Uterus (tissue), 4 donors: Measurements from ENCODE around the gene PDGFB. TPM values are rescaled to one million over a fixed set of nuclear protein-coding genes. Genes with fewer than 3 reads are reported as not detected.
A peak's percentile ranks its signal among the peaks of the same experiment; 100 is the strongest.

Experiments
- DNase-seq, 2 donors: peaks; one replicate each; pipeline ENCODE4 v3.0.0-alpha.2; 2019 to 2020
- H3K27ac ChIP-seq, 2 donors: fragments of 200-600 bp; sonication (generic); 1 replicate in 1 of 2; 2 replicates in 1 of 2; pipeline ENCODE4 v1.5.1; 2016 to 2018
- H3K27me3 ChIP-seq, 2 donors: fragments of 200-600 bp; sonication (generic); one replicate each; pipeline ENCODE4 v1.5.1; 2018 to 2019; ENCODE audit warnings: control low read depth in 1 of 2
- H3K36me3 ChIP-seq, 2 donors: fragments of 200-600 bp; sonication (generic); one replicate each; pipeline ENCODE4 v1.5.1; 2019; ENCODE audit warnings: control low read depth in 1 of 2
- H3K4me1 ChIP-seq, 2 donors: fragments of 200-600 bp; sonication (generic); one replicate each; pipeline ENCODE4 v1.5.1; 2018 to 2019; ENCODE audit warnings: control low read depth in 1 of 2
- H3K4me3 ChIP-seq, 2 donors: fragments of 200-600 bp; sonication (generic); 1 replicate in 1 of 2; 2 replicates in 1 of 2; pipeline ENCODE4 v1.5.1; 2018 to 2019; ENCODE audit warnings: mild to moderate bottlenecking in 1 of 2
- H3K9me3 ChIP-seq, 2 donors: fragments of 200-600 bp; sonication (generic); one replicate each; pipeline ENCODE4 v1.5.1; 2019; ENCODE audit warnings: control low read depth in 1 of 2
- POLR2A ChIP-seq, 2 donors: fragments of 450-650 bp; IDR thresholded peaks; one replicate each; pipeline ENCODE4 v1.6.1; 2016; ENCODE audit warnings: antibody characterized with exemption in 2 of 2, mild to moderate bottlenecking in 1 of 2, moderate library complexity in 1 of 2
- intact Hi-C: fragments of 100-400 bp; cut with DNase I; formaldehyde crosslinking; loops from one replicate; pipeline ENCODE4 v1.15.1; 2023; ENCODE audit warnings: low total_unique reads
- total RNA-seq, 4 donors: library from RNA; depleted of rRNA in 3 of 4; stranded (reverse); fragments of >200 nt in 3 of 4; gene quantifications; one replicate each; pipeline versions ENCODE4 v1.1.0 to v1.2.4, GENCODE V29; 2014 to 2023
- TF ChIP-seq, protein P1 (sequence below), 4 experiments: fragments of 200-600 bp in 2 of 4; fragments of 450-650 bp in 2 of 4; sonication (generic) in 2 of 4; IDR thresholded peaks; one replicate each; pipeline ENCODE4 v1.5.1; 2016 to 2019; ENCODE audit warnings: antibody characterized with exemption in 4 of 4, mild to moderate bottlenecking in 2 of 4, moderate library complexity in 1 of 4
- donor health status: DM: yes; HTN: yes; CAD: no.

Gene PDGFB
- total RNA-seq, 4 donors from 2014 or later, result 2.0 to 24.8 (median 5.6) TPM

DNA sequence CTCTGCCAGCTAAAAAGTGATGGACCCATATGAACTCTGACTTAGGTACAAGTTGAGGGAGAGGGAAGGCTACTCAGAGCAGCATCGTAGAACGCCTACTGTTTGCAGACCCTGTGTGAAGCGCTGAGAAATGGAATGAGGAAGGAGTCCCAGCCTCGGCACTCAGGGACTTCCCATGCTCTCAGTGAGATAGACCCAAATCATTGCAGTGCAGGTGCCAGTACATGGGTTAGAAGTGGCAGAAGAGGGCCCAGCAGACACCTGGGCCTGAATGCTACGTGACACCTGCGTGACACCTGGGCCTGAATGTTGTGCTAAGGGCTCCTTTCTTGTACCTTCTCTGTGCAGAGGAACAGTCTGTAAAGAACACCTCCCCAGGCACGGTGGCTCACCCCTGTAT, 2.6 kb upstream of the PDGFB start:
- Histone ChIP-seq H3K27ac (no peak overlapping the region), H3K4me1 (peaks cover 0 to 17% of the 10 kb centered on the region in 2 donors), H3K9me3 (no peaks in the 10 kb centered on the region), H3K27me3 (no peaks in the 10 kb centered on the region), H3K36me3 (no peaks in the 10 kb centered on the region), H3K4me3 (no peak overlapping the region)
- TF ChIP-seq, protein P1, sequence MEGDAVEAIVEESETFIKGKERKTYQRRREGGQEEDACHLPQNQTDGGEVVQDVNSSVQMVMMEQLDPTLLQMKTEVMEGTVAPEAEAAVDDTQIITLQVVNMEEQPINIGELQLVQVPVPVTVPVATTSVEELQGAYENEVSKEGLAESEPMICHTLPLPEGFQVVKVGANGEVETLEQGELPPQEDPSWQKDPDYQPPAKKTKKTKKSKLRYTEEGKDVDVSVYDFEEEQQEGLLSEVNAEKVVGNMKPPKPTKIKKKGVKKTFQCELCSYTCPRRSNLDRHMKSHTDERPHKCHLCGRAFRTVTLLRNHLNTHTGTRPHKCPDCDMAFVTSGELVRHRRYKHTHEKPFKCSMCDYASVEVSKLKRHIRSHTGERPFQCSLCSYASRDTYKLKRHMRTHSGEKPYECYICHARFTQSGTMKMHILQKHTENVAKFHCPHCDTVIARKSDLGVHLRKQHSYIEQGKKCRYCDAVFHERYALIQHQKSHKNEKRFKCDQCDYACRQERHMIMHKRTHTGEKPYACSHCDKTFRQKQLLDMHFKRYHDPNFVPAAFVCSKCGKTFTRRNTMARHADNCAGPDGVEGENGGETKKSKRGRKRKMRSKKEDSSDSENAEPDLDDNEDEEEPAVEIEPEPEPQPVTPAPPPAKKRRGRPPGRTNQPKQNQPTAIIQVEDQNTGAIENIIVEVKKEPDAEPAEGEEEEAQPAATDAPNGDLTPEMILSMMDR (IDR thresholded peaks at IDR 0.05), result no peak
- no peak for TF ChIP-seq POLR2A (IDR thresholded peaks at IDR 0.05)
- intact Hi-C loops, result no loop called here
- no peak for DNase-seq

DNA sequence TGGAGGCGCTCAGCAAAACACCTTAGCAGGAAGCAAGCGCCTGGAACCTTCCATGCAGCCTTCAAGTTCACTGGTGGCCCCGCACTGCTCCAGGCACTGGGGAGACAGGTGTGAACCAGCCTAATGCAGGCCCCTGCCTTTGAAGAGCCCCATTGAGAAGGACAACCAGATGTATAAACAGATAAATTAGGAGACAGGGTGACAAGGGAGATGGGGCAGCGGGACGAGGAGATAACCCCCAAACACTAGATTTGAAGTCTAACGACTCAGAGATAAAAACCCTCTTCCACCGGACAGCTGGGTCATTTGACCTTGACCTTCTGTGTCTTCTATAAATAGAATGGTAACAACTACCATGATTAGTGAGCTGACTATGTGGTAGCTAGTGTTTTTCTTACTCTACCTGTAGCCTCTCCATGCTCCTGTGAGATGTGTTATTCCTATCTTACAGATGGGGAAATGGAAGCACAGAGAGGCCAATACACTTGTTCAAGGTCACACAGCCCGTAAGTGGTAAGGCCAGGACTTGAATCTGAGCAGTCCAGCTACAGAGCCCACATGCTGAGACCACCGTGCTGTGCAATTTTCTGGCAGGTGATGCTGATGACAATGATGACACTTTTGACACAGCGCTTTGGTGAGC, 2.0 kb upstream of the PDGFB start:
- no peak overlapping the region for H3K4me3 ChIP-seq
- DNase-seq, result no peak
- no peaks in the 10 kb centered on the region for H3K36me3 ChIP-seq
- TF ChIP-seq POLR2A (IDR thresholded peaks at IDR 0.05), result no peak
- TF ChIP-seq, protein P1 (IDR thresholded peaks at IDR 0.05), result no peak
- intact Hi-C loops, result no loop called here
- no peaks in the 10 kb centered on the region for H3K27me3 ChIP-seq
- no peak overlapping the region for H3K27ac ChIP-seq
- H3K9me3 ChIP-seq, result no peaks in the 10 kb centered on the region
- peaks cover 0 to 21% of the 10 kb centered on the region in 2 donors for H3K4me1 ChIP-seq

DNA sequence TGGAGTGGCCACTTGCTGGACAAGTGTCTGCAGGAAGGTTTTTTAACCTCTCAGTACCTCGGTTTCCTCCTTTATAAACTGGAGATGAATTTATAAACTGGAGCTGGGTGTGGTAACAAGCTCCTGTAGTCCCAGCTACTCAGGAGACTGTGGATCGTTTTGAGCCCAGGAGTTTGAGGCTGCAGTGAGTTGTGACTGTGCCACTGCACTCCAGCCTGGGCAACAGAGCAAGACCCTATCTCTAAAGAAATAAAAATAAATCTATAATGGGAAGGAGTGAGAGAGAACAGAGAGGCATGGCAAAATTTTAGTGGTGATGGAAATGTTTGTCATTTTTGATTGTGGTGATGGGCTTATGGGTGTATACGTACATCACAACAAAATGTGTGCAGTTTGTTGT, 1.4 kb upstream of the PDGFB start:
- Histone ChIP-seq H3K4me1 (peaks cover 0 to 25% of the 10 kb centered on the region in 2 donors), H3K27ac (no peak overlapping the region), H3K9me3 (no peaks in the 10 kb centered on the region), H3K4me3 (no peak overlapping the region), H3K36me3 (no peaks in the 10 kb centered on the region), H3K27me3 (no peaks in the 10 kb centered on the region)
- no peak for DNase-seq
- intact Hi-C loops, result no loop called here
- TF ChIP-seq, protein P1 (IDR thresholded peaks at IDR 0.05), result no peak

DNA sequence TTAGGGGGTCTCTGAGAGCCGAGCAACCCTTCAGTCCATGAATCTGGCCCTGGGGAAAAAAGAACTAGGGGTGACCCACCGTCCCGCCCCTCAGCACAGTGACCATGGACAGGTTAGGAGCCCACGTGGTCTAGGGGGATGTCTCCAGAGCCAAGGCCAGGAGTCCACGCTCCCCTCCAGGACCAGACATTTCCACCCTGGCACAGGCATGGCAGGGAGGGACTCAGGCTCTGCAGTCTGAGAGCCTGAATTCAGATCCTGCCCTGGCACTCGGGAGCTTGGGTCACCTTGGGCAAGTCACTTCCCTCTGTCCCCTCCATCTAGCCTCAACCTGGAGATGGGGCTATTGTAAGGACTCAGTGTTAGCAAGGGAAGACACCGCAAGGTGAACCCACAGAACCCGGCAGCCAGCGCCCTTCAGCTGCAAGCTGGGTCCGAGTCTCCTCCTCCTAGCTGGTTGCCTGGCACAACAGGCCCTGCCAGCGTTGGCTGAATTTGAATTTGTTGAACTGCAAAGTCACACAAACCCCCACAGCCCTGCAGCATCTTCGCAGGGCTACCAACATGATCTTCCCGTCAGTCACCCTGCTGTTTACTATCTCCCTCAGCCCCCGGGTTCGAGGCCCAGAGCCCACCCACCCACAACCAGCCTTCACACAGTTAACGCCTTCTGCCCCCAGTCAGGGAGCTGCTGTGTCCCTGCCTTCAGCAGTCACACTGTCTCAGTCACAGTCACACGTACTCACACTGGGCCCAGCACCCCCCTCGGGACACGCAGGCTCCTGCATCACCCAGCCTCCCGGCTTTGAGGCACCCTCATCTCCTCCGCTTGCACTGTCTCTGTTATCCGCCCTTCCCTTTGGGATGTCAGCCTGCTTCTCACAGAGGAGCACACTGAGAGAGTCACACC, 603 bp upstream of the PDGFB start:
- Histone ChIP-seq H3K9me3 (no peaks in the 10 kb centered on the region), H3K27ac (peak overlapping the region; percentile 13 to 76), H3K27me3 (no peaks in the 10 kb centered on the region), H3K4me3 (peak overlapping the region; percentile 31 to 43), H3K4me1 (peaks cover 0 to 28% of the 10 kb centered on the region in 2 donors), H3K36me3 (no peaks in the 10 kb centered on the region)
- TF ChIP-seq POLR2A (IDR thresholded peaks at IDR 0.05), result no peak
- TF ChIP-seq, protein P1 (IDR thresholded peaks at IDR 0.05), result no peak
- DNase-seq, result no peak
- intact Hi-C loops, result no loop called here

DNA sequence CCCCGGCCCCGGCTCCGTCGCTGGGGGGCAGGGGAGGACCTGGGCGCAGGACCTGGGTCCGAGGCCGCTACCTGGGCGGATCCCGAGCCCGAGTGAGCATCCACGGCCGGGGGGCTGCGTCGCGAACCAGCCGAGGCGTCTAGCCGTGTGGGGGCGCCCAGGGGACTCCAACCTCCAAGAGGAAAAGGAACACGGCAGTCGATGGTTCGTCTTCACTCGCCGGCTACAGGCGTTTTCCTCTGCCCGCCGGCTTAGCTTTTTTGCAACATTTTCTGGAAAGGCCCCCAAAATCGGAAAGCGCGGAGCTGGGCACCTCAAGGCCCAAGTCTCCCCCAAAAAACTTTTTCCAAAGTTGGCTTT, 666 bp downstream of the PDGFB start:
- intact Hi-C loops, result no loop called here
- H3K4me1 ChIP-seq, result peaks cover 0 to 28% of the 10 kb centered on the region in 2 donors
- H3K9me3 ChIP-seq, result no peaks in the 10 kb centered on the region
- no peak for TF ChIP-seq POLR2A (IDR thresholded peaks at IDR 0.05)
- TF ChIP-seq, protein P1 (IDR thresholded peaks at IDR 0.05), result no peak
- peak overlapping the region; percentile 66 to 76 for H3K27ac ChIP-seq
- no peaks in the 10 kb centered on the region for H3K27me3 ChIP-seq
- DNase-seq, result no peak
- H3K4me3 ChIP-seq, result peak overlapping the region; percentile 31 to 43
- H3K36me3 ChIP-seq, result no peaks in the 10 kb centered on the region
